NCI-H1930 (cell line): ENCODE data around the gene PFN3.

Source experiments
- DNase-seq, 2 experiments: peaks; one replicate each; lab custom pipeline; 2025; lab: John Stamatoyannopoulos, UW

Gene PFN3

GRCh38 chr5:177437623-177438022 is 37.2 kb upstream of the PFN3 start:
- DNase-seq, result no peak

GRCh38 chr5:177435847-177436536 is 35.5 kb upstream of the PFN3 start:
- DNase-seq, result no peak

GRCh38 chr5:177434942-177435738 is 34.7 kb upstream of the PFN3 start:
- no peak for DNase-seq

- no peak for DNase-seq
Measured at GRCh38 chr5:177434437-177434836, 34.0 kb upstream of the PFN3 start.

- DNase-seq, result no peak
Measured at GRCh38 chr5:177433658-177434217, 33.3 kb upstream of the PFN3 start.

GRCh38 chr5:177432839-177433657 is 32.6 kb upstream of the PFN3 start:
- no peak for DNase-seq

GRCh38 chr5:177432143-177432838 is 31.8 kb upstream of the PFN3 start:
- DNase-seq, result no peak

- DNase-seq, result no peak
Measured at GRCh38 chr5:177431317-177432142, 31.1 kb upstream of the PFN3 start.

GRCh38 chr5:177430972-177431316 is 30.5 kb upstream of the PFN3 start:
- DNase-seq, result no peak

- DNase-seq, result no peak
Measured at GRCh38 chr5:177430140-177430951, 29.9 kb upstream of the PFN3 start.

- DNase-seq, result no peak
Measured at GRCh38 chr5:177429248-177430040, 29.0 kb upstream of the PFN3 start.

GRCh38 chr5:177428574-177429217 is 28.2 kb upstream of the PFN3 start:
- no peak for DNase-seq

- no peak for DNase-seq
Measured at GRCh38 chr5:177427919-177428573, 27.6 kb upstream of the PFN3 start.

GRCh38 chr5:177427211-177427822 is 26.9 kb upstream of the PFN3 start:
- no peak for DNase-seq

GRCh38 chr5:177426566-177427210 is 26.2 kb upstream of the PFN3 start, which contains the start of gene GRK6:
Gene GRK6, plus strand, starts transcription at chr5:177426676. Its CDS starts 170 bp downstream, at chr5:177426846.
- DNase-seq, result no peak

- peak; percentile 98 for DNase-seq
Measured at GRCh38 chr5:177425801-177426565, 25.5 kb upstream of the PFN3 start.
